ENCODE measurements around the gene FOXP1.

Gene FOXP1

DNA sequence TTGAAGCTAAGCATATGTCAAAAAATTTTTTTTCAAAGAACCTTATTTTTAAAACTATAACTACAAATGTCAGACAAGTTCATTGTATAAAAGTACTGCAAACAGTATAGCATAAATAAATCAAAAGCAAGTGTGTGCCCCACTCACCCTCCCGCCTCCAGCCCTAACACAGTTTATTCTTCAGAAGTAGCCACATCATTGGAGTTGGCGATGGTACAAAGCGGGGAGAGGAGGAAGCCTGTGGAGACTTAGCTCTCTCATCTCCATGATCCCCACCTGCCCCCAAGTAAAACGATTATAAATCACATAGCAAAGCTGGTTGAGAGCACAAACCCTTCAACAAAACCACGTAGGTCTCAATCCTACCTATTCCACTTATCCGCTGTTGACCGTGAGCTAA, 33.6 kb downstream of the FOXP1 start:
- Histone ChIP-seq H3K36me3 (ENCODE audit: control insufficient read depth in 1 of 2, insufficient read depth in 2 of 2, low read length in 2 of 2) (peaks cover 0 to 3% of the 10 kb centered on the region in 2 donors), H3K4me3 (ENCODE audit: low read depth in 1 of 2, low read length in 2 of 2) (no peak overlapping the region), H3K4me1 (ENCODE audit: control insufficient read depth in 1 of 2, insufficient read depth in 2 of 2, low read length in 2 of 2) (peaks cover 0 to 17% of the 10 kb centered on the region in 2 donors), H3K27ac (ENCODE audit: low read depth, low read length) (no peak overlapping the region), H3K9ac (ENCODE audit: low read depth in 1 of 2, low read length in 2 of 2) (no peak overlapping the region), H3K9me3 (ENCODE audit: control insufficient read depth in 1 of 2, low read length in 2 of 2) (no peaks in the 10 kb centered on the region), H3K27me3 (ENCODE audit: control insufficient read depth in 1 of 2, insufficient read depth in 2 of 2, low read length in 2 of 2) (no peaks in the 10 kb centered on the region)

DNA sequence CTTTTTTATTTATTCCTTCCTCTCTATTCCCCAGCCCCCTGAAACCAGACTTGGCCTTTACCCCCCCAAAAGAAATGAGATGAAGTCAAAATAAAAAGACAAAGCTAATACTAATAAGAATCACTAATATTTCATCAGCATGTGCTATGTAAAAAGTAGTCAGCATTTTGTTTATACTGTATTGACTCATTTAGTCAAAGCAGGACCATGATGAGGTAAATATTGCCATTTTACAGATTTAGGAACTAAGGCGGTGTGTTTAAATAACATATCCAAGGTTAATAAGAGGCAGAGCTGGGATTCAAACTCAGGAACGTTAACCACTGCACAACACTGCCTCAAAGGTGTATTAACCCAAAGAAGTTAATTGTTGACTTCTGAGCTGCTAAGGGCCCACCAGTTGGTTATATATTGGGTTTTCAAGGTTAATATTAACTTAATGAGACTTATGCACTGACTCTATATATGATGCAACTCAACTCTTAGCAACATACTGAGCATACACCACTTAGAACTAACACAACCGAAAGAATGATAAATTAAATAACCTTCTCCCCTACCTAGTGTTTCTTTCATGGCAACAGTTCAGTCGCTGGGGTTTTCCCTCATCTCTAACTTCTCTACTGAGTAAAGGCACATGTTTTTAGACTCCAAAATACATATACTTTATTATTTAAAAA, 34.7 kb downstream of the FOXP1 start:
- no peak overlapping the region for H3K9ac ChIP-seq (ENCODE audit: low read depth in 1 of 2, low read length in 2 of 2)

DNA sequence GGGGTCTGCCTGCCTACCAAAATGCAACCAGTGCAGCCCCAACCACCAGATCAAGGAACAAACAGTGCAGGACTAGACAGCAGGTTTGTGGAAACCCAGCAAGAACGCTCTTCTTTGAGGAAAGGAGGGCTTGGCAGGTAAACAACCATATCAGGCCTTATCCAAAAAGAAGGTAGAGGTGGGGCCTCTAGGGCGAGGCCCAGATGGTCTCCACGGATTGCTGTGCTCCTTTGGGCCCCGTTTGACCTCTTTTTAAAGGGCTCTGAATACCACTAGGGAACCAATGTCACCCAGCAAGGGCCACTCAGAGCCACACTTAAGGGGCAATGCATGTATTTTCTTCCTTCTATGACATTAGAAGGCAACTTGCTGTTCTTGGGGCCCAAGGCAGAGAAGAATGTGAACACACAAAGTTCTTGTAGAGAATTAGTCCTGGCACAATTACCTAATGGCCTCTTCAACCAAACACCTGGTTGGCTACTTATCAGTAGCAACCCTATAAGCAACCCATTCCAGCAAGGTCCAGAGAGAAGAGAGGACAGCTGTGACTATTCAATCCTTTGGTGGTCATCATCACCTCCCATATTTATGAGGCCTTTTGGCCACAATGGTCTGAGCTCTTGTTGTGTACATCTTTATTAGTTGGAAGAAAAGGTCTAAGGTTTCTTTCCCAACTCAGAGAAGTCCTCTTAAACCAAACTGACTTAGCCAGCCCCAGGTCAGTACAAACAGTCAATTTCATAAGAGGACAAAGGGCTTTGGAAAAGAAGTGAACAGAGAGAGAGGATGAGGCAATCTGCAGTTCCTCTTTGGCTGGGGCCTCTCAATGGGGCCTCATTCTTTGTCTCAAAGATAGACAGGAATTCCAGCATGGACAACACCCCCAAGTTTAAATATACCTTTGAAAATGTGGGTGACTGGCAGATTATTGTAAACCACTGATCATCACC, 36.0 kb downstream of the FOXP1 start:
- no peaks in the 10 kb centered on the region for H3K9me3 ChIP-seq (ENCODE audit: control insufficient read depth in 1 of 2, low read length in 2 of 2)
- H3K4me1 ChIP-seq (ENCODE audit: control insufficient read depth in 1 of 2, insufficient read depth in 2 of 2, low read length in 2 of 2) = peaks cover 5 to 21% of the 10 kb centered on the region in 2 donors
- H3K27ac ChIP-seq (ENCODE audit: low read depth, low read length) = no peak overlapping the region
- H3K4me3 ChIP-seq (ENCODE audit: low read depth in 1 of 2, low read length in 2 of 2) = no peak overlapping the region
- no peak overlapping the region for H3K9ac ChIP-seq (ENCODE audit: low read depth in 1 of 2, low read length in 2 of 2)
- peaks cover 3 to 8% of the 10 kb centered on the region in 2 donors for H3K36me3 ChIP-seq (ENCODE audit: control insufficient read depth in 1 of 2, insufficient read depth in 2 of 2, low read length in 2 of 2)
- no peaks in the 10 kb centered on the region for H3K27me3 ChIP-seq (ENCODE audit: control insufficient read depth in 1 of 2, insufficient read depth in 2 of 2, low read length in 2 of 2)

More for the DNA sequence above, 34.7 kb downstream of the FOXP1 start:
- Histone ChIP-seq H3K4me3 (ENCODE audit: low read depth in 1 of 2, low read length in 2 of 2) (no peak overlapping the region), H3K27ac (ENCODE audit: low read depth, low read length) (no peak overlapping the region), H3K4me1 (ENCODE audit: control insufficient read depth in 1 of 2, insufficient read depth in 2 of 2, low read length in 2 of 2) (peaks cover 0 to 17% of the 10 kb centered on the region in 2 donors), H3K27me3 (ENCODE audit: control insufficient read depth in 1 of 2, insufficient read depth in 2 of 2, low read length in 2 of 2) (no peaks in the 10 kb centered on the region), H3K36me3 (ENCODE audit: control insufficient read depth in 1 of 2, insufficient read depth in 2 of 2, low read length in 2 of 2) (peaks cover 0 to 3% of the 10 kb centered on the region in 2 donors), H3K9me3 (ENCODE audit: control insufficient read depth in 1 of 2, low read length in 2 of 2) (no peaks in the 10 kb centered on the region)

DNA sequence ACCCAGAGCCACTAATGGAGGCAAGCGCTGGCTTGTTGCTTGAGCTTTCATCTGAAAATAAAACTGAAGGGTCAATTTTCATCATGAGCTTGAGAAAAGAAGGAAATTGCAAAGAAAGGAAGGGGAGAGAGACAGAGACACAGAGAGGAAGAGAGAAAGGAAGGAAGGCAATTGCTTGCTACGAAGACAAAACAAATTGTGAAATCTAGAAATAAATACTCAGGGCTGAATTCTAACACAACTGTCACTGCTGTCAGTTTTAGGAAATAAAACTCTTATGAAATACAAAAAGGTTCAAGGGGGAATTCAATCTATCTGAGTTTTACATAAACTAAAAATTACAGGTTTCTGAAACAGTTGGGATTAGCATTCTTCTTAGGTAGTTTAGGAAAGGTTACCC, 36.7 kb downstream of the FOXP1 start:
- H3K4me1 ChIP-seq (ENCODE audit: control insufficient read depth in 1 of 2, insufficient read depth in 2 of 2, low read length in 2 of 2) = peaks cover 12 to 21% of the 10 kb centered on the region in 2 donors
- H3K4me3 ChIP-seq (ENCODE audit: low read depth in 1 of 2, low read length in 2 of 2) = no peak overlapping the region
- peaks cover 3 to 11% of the 10 kb centered on the region in 2 donors for H3K36me3 ChIP-seq (ENCODE audit: control insufficient read depth in 1 of 2, insufficient read depth in 2 of 2, low read length in 2 of 2)
- H3K9ac ChIP-seq (ENCODE audit: low read depth in 1 of 2, low read length in 2 of 2) = no peak overlapping the region
- no peaks in the 10 kb centered on the region for H3K27me3 ChIP-seq (ENCODE audit: control insufficient read depth in 1 of 2, insufficient read depth in 2 of 2, low read length in 2 of 2)
- H3K27ac ChIP-seq (ENCODE audit: low read depth, low read length) = no peak overlapping the region
- H3K9me3 ChIP-seq (ENCODE audit: control insufficient read depth in 1 of 2, low read length in 2 of 2) = no peaks in the 10 kb centered on the region

DNA sequence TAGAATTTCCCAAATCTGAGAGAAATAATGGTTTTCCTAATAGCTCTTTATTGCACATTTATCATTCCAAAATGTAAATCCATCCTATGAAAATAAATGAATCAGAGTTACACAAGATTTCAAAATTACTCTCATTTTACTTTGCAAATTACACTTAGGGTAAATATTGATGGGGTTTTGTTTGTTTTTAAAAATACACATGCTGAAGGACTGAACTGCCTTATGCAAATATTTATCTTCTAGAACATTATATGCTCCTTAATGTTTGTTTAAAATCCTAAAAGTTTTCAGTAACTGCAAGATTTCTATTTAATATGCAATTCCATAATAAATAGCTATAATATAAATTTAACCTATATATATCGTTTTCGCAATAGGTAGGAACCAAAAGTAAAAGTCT, 38.2 kb downstream of the FOXP1 start:
- Histone ChIP-seq H3K36me3 (ENCODE audit: control insufficient read depth in 1 of 2, insufficient read depth in 2 of 2, low read length in 2 of 2) (peaks cover 3 to 11% of the 10 kb centered on the region in 2 donors), H3K9ac (ENCODE audit: low read depth in 1 of 2, low read length in 2 of 2) (no peak overlapping the region), H3K4me3 (ENCODE audit: low read depth in 1 of 2, low read length in 2 of 2) (no peak overlapping the region), H3K27me3 (ENCODE audit: control insufficient read depth in 1 of 2, insufficient read depth in 2 of 2, low read length in 2 of 2) (no peaks in the 10 kb centered on the region), H3K9me3 (ENCODE audit: control insufficient read depth in 1 of 2, low read length in 2 of 2) (no peaks in the 10 kb centered on the region), H3K4me1 (ENCODE audit: control insufficient read depth in 1 of 2, insufficient read depth in 2 of 2, low read length in 2 of 2) (peaks cover 12 to 21% of the 10 kb centered on the region in 2 donors), H3K27ac (ENCODE audit: low read depth, low read length) (no peak overlapping the region)

DNA sequence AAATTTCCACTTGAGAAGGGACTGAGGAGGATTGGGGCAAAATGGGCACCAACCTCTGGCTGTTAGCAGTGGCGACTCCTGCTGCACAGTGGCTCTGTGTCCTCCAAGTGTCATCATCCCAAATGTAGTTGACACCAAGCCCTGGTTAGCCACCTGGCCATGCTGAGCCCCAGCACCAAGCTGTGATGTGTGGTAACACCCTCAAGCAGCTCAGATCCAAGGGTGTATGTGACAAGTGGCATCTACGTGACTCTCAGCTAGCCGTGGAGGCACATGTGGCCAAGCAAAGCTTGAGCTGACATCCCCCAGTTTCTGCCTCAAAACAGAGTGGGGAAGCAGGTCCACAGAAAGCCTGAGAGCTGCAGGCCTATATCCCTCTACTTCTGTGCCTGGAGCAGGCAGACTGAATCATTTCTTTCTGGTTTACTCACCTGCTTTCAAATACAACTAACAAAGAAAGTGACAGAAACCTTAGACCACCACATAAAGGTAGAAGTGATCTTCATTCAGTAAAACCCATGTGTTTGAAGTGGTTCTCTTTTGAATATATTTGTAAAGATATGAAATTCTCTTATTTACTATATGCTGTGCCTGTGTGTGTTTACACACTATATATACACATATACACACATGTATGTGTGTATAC, 40.0 kb downstream of the FOXP1 start:
- Histone ChIP-seq H3K9ac (ENCODE audit: low read depth in 1 of 2, low read length in 2 of 2) (no peak overlapping the region), H3K4me3 (ENCODE audit: low read depth in 1 of 2, low read length in 2 of 2) (no peak overlapping the region)

DNA sequence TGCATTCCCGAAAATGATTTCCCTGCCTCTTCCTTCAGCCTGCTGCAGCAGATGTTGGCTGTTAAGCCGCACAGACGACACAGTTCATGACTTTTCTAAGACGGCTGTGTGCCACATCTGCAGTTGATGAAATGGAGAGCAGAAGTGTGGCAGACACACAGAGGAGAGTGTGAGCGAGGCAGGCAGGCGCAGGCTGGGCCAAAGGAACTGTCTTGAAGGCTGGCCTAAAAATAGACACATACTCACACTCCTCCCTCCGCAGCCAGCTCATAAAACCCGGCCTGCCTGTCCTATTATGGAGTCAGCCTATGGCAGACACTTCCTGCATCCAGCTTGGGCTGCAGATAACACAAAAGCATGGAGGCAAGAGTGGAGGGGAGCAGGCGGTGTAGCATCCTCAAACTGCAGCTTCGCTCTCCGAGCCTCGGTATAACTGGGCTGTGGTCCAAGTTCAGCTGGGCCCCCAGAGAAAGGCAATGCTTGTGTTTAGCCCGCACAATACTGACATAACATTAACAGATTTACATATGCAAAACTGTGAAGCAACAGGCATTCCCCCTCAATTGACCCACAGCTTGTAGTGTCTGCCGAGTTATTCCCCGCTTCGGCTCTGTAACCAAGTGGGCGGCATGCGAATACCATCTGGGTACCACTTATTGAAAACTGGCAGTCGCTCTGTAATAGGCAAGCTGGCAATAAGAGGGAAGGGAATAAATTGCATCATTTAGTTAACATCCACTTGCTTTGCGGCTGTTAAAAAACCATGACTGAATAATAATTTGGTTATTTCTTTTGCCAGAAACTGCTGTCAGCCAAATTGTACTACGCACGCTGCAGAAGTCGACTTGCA, 40.8 kb downstream of the FOXP1 start:
- peaks cover 12 to 16% of the 10 kb centered on the region in 2 donors for H3K4me1 ChIP-seq (ENCODE audit: control insufficient read depth in 1 of 2, insufficient read depth in 2 of 2, low read length in 2 of 2)
- H3K4me3 ChIP-seq (ENCODE audit: low read depth in 1 of 2, low read length in 2 of 2) = peak overlapping the region; percentile 17 to 36
- H3K27me3 ChIP-seq (ENCODE audit: control insufficient read depth in 1 of 2, insufficient read depth in 2 of 2, low read length in 2 of 2) = no peaks in the 10 kb centered on the region
- H3K9me3 ChIP-seq (ENCODE audit: control insufficient read depth in 1 of 2, low read length in 2 of 2) = no peaks in the 10 kb centered on the region
- no peak overlapping the region for H3K27ac ChIP-seq (ENCODE audit: low read depth, low read length)
- H3K36me3 ChIP-seq (ENCODE audit: control insufficient read depth in 1 of 2, insufficient read depth in 2 of 2, low read length in 2 of 2) = peaks cover 3 to 11% of the 10 kb centered on the region in 2 donors
- H3K9ac ChIP-seq (ENCODE audit: low read depth in 1 of 2, low read length in 2 of 2) = peak overlapping the region in 1 of 2 donors; percentile 20

More for the DNA sequence above, 40.0 kb downstream of the FOXP1 start:
- H3K9me3 ChIP-seq (ENCODE audit: control insufficient read depth in 1 of 2, low read length in 2 of 2) = no peaks in the 10 kb centered on the region
- no peak overlapping the region for H3K27ac ChIP-seq (ENCODE audit: low read depth, low read length)
- peaks cover 12 to 21% of the 10 kb centered on the region in 2 donors for H3K4me1 ChIP-seq (ENCODE audit: control insufficient read depth in 1 of 2, insufficient read depth in 2 of 2, low read length in 2 of 2)
- peaks cover 3 to 11% of the 10 kb centered on the region in 2 donors for H3K36me3 ChIP-seq (ENCODE audit: control insufficient read depth in 1 of 2, insufficient read depth in 2 of 2, low read length in 2 of 2)
- H3K27me3 ChIP-seq (ENCODE audit: control insufficient read depth in 1 of 2, insufficient read depth in 2 of 2, low read length in 2 of 2) = no peaks in the 10 kb centered on the region

DNA sequence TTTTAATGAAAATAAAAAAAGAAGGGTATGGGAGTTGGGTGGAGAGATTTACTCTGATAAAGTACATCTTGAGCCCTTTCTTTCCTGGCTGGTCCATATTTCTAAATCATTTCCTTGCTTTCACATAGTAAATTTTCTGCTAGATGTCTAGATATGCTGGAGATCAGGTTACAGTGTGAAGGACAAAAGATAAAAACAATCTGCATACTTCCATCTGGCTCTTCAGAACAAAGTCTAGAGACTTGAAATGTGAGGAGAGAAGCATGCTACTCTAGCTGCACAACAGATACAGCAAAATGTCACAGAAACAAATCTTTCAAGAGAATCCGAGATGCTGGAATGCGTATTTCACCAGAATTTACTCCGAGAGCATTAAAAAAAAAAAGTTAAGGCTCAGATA, 42.2 kb downstream of the FOXP1 start:
- Histone ChIP-seq H3K4me1 (ENCODE audit: control insufficient read depth in 1 of 2, insufficient read depth in 2 of 2, low read length in 2 of 2) (peaks cover 7 to 19% of the 10 kb centered on the region in 2 donors), H3K4me3 (ENCODE audit: low read depth in 1 of 2, low read length in 2 of 2) (no peak overlapping the region), H3K36me3 (ENCODE audit: control insufficient read depth in 1 of 2, insufficient read depth in 2 of 2, low read length in 2 of 2) (peaks cover 1 to 11% of the 10 kb centered on the region in 2 donors), H3K9me3 (ENCODE audit: control insufficient read depth in 1 of 2, low read length in 2 of 2) (no peaks in the 10 kb centered on the region), H3K27ac (ENCODE audit: low read depth, low read length) (no peak overlapping the region), H3K27me3 (ENCODE audit: control insufficient read depth in 1 of 2, insufficient read depth in 2 of 2, low read length in 2 of 2) (no peaks in the 10 kb centered on the region), H3K9ac (ENCODE audit: low read depth in 1 of 2, low read length in 2 of 2) (no peak overlapping the region)

DNA sequence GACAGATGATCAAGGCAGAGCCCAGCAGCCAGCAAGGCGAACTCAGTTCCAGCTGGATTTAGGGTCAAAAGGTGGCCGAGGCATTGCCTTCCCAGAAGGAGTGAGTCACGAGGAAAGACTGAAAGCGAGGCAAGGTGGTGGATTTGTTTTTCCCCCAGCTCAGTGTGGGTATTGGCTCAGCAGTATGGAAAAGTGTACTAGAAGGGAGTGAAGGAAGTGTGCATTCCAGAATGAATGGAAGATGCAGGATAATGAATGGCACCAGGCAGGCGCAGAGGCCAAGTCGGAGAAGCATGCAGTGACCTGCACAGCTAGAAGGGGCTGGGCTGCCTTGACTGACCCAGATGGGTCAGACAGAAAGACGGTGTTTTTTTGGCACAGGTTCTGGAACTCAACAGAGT, 46.3 kb downstream of the FOXP1 start:
- Histone ChIP-seq H3K9me3 (ENCODE audit: control insufficient read depth in 1 of 2, low read length in 2 of 2) (no peaks in the 10 kb centered on the region), H3K4me1 (ENCODE audit: control insufficient read depth in 1 of 2, insufficient read depth in 2 of 2, low read length in 2 of 2) (peaks cover 13 to 14% of the 10 kb centered on the region in 2 donors), H3K27me3 (ENCODE audit: control insufficient read depth in 1 of 2, insufficient read depth in 2 of 2, low read length in 2 of 2) (no peaks in the 10 kb centered on the region), H3K9ac (ENCODE audit: low read depth in 1 of 2, low read length in 2 of 2) (no peak overlapping the region), H3K4me3 (ENCODE audit: low read depth in 1 of 2, low read length in 2 of 2) (no peak overlapping the region), H3K36me3 (ENCODE audit: control insufficient read depth in 1 of 2, insufficient read depth in 2 of 2, low read length in 2 of 2) (no peaks in the 10 kb centered on the region), H3K27ac (ENCODE audit: low read depth, low read length) (no peak overlapping the region)

Data from duodenal mucosa (tissue), 2 donors.